Dedifferentiated amniotic fluid mesenchymal stem cell (primary cell): ENCODE measurements around the gene CD80.

Experiments
- DNase-seq: peaks from one replicate; pipeline ENCODE4 v3.0.0-alpha.2; 2016; ENCODE audit errors: extremely low spot score

CD80 gene

DNA sequence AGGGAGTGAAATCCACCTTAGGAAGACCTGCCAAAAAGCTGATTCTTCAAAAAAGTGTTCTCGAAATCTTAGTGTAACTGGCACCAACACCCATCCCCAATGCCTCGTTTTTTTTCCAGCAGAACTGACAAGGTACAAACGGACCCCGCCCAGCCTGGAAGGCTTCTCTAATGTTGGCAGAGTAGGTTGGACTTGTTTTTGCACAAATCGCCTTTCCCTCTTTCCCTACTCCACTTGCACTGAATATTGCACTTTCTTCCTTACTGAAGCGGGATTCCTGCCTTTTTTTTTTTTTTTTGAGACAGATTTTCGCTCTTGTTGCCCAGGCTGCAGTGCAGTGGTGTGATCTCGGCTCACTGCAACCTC, 61.6 kb downstream of the CD80 start:
- peak; percentile 23 for DNase-seq

DNA sequence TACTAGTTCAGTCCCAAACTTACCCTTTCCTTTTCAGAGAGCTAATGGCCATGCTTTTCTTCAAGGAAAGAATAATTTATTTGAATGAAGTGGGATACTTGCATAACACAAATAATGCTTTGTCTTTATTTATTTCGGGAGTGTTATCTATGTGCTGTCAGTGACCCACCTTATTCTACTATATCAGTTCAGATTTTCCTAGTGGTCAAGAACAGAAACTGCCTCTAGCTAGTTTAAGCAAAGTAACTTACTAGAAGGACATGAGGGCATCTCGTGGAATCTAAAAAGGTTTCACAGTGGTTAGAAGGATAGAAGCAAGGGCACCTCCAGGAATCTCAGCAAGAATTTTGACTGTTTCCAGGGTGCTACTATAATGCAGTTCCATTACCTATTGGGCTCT, 64.8 kb downstream of the CD80 start:
- no peak for DNase-seq

DNA sequence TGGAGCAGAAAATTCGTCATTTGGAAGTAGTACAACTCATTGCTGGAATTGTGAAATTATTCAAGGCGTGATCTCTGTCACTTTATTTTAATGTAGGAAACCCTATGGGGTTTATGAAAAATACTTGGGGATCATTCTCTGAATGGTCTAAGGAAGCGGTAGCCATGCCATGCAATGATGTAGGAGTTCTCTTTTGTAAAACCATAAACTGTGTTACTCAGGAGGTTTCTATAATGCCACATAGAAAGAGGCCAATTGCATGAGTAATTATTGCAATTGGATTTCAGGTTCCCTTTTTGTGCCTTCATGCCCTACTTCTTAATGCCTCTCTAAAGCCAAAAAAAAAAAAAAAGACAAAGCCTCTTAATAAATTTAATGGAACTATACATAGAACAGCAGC, 66.6 kb downstream of the CD80 start:
- no peak for DNase-seq

DNA sequence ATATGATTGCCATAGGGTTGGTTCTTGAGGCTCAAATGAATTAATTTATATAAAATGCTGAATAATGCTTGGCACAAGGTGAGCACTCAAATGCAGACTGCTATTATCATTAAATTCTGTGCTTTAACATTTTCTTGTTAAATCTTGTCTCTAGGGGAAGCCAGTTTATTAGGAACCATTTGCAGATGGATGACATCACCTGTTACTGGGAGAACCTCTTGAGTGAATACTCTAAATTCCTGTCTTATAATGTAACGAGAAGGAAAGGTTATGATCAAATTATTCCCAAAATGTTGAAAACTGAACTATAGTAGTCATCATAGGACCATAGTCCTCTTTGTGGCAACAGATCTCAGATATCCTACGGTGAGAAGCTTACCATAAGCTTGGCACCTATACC, 67.3 kb downstream of the CD80 start:
- no peak for DNase-seq

DNA sequence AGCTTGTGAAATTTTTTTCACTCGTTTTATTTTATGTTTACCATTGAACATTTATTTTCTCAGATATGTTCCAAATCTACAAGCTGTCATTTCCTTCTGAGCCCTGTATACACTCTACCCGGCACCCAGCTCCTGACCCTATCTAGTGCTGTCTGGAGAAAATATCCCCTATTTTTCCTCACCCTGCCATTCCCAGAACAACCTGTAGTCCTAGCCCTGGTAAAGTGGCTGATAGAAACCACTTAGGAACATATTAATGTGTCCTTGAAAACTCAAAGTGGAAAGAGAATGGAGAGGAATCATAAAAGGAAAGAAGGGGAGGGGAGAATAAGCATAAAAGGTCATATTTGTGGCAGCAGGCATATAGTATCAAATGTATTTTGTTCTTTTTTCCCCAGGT, 69.3 kb downstream of the CD80 start:
- DNase-seq, result no peak

DNA sequence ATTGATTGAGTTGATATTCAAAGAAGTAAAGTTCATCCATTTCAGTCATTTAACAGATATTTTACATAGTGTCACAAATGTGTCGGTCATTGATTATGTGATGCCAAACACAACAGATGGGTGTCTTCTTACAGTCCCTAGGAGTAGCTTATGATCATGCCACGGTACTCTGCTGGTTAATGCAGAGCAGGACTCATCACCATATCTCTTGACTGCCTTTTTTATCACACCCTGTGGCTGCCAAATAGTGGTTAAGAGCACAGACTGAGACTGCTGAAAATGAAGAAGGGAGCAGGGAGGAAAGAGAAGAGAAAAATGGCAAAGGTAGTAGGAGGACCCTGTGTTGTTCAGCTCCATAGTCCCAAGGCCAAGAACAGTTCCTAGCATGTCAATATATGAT, 73.9 kb downstream of the CD80 start:
- no peak for DNase-seq

DNA sequence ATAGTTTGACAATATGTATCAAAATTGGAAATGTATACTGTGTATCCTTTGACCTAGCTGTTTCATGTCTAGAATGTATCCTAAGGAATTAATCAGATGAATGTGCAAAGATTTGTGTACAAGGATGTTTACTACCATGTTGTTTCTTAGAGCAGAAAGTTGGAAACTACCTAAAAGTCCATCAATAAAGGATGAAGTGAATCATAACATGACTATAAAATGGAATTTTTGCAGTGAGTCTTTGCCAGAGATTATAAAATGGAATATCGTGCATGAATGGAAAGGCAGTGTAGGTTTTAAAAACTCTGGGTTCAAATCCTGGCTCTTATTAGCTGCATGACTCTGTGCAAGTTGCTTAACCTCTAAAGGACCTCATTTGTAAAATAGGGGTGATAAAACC, 76.3 kb downstream of the CD80 start:
- no peak for DNase-seq

DNA sequence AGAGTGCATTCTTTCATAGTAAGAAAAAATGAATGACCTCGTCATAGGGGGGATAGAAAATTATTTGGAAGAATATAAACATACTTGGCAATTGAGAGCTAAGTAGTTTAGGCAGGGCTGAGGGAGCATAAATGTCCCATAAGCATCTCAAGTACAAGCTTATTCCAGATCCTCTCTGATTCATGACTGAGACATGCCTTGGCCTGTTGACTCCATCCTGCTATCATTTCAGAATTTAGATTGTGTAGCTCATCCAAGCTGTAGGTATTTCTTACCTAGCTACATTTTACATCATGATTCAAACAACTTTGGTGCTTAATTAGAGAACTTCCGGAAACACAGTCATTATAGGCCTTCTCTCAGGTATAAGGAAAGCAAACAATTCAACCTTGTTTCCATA, 78.3 kb downstream of the CD80 start:
- DNase-seq, result no peak
